ENCODE results near the gene EIF4E3.

DNA sequence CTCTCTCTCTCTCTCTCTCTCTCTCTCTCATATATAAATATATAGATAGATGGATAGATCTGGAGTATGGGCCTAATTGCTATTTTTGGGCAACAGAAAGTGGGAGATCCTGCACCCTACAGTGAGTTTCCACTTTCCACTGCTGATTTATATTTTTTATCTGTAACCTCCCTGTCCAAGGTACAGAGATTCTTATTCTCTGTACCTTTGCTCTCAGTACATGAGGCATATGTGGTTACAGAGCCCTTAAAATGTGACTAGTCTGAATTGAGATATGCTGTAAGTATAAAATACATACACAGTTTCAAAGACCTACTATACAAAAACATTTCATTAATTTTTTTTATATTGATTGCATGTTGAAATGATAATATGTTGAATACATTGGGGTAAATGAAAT lies 90.5 kb downstream of the EIF4E3 start:
- TF ChIP-seq, protein P1, sequence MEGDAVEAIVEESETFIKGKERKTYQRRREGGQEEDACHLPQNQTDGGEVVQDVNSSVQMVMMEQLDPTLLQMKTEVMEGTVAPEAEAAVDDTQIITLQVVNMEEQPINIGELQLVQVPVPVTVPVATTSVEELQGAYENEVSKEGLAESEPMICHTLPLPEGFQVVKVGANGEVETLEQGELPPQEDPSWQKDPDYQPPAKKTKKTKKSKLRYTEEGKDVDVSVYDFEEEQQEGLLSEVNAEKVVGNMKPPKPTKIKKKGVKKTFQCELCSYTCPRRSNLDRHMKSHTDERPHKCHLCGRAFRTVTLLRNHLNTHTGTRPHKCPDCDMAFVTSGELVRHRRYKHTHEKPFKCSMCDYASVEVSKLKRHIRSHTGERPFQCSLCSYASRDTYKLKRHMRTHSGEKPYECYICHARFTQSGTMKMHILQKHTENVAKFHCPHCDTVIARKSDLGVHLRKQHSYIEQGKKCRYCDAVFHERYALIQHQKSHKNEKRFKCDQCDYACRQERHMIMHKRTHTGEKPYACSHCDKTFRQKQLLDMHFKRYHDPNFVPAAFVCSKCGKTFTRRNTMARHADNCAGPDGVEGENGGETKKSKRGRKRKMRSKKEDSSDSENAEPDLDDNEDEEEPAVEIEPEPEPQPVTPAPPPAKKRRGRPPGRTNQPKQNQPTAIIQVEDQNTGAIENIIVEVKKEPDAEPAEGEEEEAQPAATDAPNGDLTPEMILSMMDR (conservative IDR thresholded peaks at IDR 0.05), result no peak
- no peak for TF ChIP-seq EZH2 (IDR thresholded peaks at IDR 0.05; ENCODE audit: low read depth)
